Measurements from ENCODE around the gene LGALS7B.
"Not testable (repeated sequence)": the region's sequence is repeated elsewhere in the genome, so short reads cannot be mapped to it uniquely, and the experiment has no call there.

Gene LGALS7B

GRCh38 chr19:38797781-38798180 lies 8.8 kb downstream of the LGALS7B start:
- FAIRE-seq = not testable (repeated sequence)

GRCh38 chr19:38799104-38799503 lies 10.1 kb downstream of the LGALS7B start:
- no peak for FAIRE-seq

DNA sequence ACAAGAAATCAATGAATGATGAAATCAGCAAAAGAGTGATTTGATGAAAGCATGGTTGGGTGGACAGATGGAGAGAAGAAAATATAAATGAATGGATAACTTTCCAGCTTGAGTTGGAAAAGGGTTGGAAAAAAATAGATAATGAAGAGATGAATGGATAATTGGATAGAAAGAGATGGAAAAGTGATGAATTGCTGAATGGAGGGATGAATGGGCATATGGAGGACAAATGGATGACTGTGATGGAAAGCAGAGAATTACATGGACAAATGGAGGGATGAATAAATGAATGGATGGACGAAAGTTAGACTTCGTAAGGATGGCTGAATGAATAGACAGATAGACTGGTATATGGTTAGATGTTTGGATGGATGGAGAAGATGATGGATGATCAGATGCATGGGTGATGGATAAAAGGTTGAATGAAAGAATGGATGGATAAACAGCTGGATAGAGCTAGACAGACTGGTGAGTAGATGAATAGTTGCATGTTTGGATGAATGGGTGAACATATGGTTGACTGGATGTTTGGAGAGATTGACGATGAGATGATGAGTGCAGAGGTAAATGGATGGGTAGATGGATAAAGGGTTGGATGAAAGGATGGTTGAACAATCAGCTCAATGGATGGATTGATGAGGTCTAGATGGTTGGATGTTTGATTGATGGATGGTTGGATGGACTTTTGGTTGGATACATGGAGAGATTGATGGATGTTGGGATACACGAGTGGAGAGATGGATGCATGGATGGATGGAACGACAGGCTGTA lies 11.8 kb downstream of the LGALS7B start:
- no peak for FAIRE-seq

DNA sequence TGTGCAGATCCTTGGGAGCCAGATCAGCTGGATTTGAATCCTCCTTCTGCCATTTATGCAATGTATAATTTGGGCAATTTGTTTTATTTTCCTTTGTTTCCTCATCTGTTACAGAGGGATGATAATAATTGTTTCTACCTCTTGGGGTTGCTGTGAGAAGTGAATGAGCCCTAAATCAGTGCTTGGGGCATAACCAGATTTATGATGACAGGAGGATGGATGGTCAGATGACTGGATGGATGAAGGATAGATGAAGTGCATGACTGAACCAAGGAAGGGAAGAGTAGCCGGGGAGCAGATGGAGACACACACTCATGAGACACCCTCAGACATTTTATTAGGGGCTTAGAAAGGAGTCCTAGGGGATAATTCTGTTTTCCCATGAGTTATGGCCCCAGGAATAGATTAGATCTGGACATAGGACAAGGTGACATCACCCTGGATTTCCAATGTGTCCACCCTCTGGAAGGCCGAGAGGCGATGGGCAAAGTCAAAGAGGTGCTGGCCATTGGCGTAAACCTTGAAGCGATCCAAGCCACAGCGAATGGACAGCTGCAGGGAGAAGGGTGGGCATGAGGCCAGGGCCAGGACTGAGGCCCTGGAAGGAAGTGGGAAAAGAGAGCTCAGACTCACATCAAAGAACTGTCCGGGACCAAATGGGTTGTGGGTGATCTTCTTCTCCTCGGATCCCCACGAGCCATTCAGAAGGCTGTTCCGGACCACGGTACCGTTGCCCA lies 12.5 kb downstream of the LGALS7B start:
- no peak for FAIRE-seq

- no peak for FAIRE-seq
These were observed 14.5 kb downstream of the LGALS7B start for GRCh38 chr19:38803543-38803942.

DNA sequence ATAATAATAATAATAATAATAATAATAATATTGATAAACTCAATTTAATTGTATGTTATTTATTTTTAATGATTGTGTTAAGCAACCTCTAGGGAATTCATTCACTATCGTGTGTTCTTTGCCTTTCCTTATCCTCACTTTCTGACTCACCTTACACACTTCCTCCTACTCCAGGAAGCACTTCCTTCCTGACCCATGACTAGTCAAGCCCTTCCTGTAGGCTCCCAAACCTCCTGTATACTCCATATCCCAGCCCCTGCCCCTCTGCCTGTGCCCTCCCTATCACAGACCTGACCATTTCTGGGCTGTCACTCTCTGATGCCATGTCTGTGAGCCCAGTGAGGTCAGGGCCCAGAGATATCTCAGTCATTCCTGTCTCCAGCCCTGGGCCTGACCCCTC lies 16.2 kb downstream of the LGALS7B start:
- FAIRE-seq = no peak

- no peak for FAIRE-seq
These were observed 17.4 kb downstream of the LGALS7B start for GRCh38 chr19:38806371-38806770.

DNA sequence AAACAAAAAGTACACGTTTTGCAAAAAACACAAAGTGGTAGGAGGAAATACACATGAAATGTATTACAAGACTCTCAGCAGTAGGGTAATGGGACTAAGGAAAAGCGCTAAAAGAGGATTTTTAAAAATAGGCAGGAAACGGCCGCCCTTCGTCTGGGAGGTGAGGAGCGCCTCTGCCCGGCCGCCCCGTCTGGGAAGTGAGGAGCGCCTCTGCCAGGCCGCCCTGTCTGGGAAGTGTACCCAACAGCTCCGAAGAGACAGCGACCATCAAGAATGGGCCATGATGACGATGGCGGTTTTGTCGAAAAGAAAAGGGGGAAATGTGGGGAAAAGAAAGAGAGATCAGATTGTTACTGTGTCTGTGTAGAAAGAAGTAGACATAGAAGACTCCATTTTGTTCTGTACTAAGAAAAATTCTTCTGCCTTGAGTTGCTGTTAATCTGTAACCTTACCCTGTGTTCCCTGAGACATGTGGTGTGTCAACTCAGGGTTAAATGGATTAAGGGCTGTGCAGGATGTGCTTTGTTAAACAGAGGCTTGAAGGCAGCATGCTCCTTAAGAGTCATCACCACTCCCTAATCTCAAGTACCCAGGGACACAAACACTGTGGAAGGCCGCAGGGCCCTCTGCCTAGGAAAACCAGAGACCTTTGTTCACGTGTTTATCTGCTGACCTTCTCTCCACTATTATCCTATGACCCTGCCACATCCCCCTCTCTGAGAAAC lies 18.5 kb downstream of the LGALS7B start:
- FAIRE-seq = not testable (repeated sequence)

- FAIRE-seq = no peak
These were observed 19.7 kb downstream of the LGALS7B start for GRCh38 chr19:38808741-38809140.

GRCh38 chr19:38809592-38810252 lies 20.7 kb downstream of the LGALS7B start:
- FAIRE-seq = no peak

DNA sequence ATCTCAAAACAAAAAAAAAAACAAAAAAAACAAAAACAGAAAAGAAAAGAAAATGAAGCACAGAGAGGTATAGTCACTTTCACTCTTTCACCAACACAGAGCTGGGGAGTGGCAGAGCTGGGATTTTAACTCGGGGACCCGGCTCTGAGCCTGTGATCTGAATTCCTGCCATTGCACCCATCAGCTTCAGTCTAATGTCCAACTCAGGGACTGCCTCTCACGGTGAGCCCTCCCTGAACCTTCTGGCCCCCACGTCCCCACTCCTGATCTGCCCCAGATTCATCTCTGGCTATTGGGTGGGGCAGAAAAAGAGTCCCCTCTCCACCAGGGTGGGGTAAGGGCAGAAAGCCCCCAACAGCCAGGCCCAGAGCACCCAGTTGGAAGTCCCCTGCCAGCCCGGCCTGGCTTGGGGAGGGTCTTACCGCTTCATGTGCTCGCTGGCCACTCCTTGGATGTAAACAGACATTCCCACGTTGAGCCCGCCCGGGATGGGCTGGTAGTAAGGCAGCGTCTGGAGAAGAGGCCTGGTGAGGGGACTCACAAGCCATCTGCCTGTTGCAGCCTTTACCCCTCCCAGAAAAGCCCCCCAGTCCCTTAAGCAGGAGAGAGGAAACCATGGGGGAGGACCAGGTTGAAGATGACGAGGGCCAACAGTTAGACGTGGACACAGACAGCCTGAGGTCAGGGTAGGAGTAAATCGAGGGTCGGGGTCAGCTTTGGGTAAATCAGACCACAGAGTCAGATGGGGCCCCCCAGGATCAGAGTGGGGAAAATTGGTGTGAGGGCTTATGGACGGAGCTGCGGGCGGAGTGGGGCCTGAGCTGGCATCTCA lies 23.2 kb downstream of the LGALS7B start:
- FAIRE-seq = no peak

- no peak for FAIRE-seq
These were observed 23.9 kb downstream of the LGALS7B start, which contains the start of gene LGALS4 for GRCh38 chr19:38812841-38813320. LGALS4 (minus strand) TSS chr19:38812945; CDS start chr19:38812886, 59 bp downstream.

DNA sequence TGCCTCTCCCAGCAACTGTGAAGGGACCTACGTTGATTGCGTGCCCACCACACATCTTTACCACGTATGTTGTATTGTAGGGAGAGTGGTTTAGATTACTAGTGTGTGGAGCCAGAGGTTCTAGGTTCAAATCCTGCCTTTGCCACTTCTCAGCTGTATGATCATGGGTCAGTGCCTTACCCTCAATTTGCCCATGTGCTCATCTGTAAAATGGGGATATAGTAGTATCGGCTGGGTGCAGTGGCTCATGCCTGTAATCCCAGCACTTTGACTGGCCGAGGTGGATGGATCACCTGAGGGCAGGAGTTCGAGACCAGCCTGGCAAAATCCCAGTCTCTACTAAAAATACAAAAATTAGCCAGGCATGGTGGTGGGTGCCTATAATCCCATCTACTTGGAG lies 24.3 kb downstream of the LGALS7B start:
- no peak for FAIRE-seq

GRCh38 chr19:38813932-38814331 lies 24.9 kb downstream of the LGALS7B start:
- FAIRE-seq = not testable (repeated sequence)

GRCh38 chr19:38815059-38816001 lies 26.3 kb downstream of the LGALS7B start:
- FAIRE-seq = no peak

DNA sequence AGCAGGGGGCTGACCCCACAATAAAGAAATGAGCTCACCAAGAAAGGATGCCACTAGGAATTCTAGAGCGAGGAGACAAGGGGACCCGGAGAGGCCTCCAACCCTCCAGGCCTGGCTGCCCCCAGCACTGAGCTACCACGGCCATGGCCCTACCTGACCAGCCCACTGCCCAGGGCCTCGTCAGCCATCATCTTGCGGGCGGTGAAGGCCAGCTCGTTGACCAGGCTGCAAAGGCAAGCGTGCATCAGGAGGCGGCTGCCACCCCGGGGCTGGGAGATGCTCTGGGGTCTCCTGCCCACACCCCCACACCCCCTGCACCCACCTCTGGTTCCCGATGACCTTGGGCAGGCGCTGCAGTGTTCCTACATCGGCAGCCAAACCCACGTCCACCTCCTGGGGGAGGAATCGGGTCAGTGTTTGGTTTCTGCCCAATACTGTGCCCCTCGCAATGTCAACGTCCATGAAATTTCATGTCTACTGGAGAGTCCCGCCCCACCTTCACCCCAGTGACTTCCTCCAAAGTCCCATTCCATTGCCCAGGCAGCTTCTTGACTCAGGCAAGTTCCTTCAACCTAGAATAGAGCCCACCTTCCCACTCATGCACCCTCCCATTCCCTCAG lies 27.2 kb downstream of the LGALS7B start:
- FAIRE-seq = no peak

GRCh38 chr19:38817081-38817480 lies 28.1 kb downstream of the LGALS7B start:
- no peak for FAIRE-seq

DNA sequence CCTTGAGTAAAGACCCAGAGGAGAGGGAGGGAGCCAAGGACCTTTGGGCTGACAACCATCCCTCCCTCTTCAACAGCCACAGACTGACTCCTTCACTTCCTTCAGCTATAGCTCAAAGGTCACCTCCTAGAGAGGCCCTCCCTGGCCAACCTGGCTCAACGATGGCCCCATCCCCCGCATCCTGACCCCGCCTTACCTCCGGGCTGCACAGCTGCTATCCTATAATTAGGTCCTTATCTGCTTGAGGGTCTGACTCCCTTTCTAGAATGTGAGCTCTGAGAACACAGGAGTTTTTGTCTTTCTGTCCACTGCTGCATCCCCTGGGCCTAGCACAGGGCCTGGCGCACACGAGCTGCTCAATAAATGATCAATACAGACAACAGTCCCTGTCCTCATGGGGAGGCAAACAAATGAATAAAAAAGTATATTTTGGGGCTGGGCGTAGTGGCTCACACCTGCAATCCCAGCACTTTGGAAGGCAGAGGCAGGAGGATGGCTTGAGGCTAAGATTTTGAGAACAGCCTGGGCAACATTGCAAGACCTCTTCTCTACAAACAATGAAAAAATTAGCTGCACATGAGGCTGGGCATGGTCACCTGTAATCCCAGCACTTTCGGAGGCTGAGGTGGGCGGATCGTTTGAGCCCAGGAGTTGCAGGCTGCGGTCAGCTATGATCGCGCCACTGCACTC lies 30.4 kb downstream of the LGALS7B start:
- FAIRE-seq = no peak

GRCh38 chr19:38821230-38821825 lies 32.3 kb downstream of the LGALS7B start:
- FAIRE-seq = not testable (repeated sequence)
